GM03348 (cell line): ENCODE results near the gene GSE1.

ENCODE experiments used
- DNase-seq: peaks from one replicate; pipeline ENCODE4 v3.0.0; 2012; ENCODE audit warnings: low spot score

The GSE1 gene

GRCh38 chr16:85649411-85650134 lies 36.5 kb downstream of the GSE1 start:
- DNase-seq, result no peak

DNA sequence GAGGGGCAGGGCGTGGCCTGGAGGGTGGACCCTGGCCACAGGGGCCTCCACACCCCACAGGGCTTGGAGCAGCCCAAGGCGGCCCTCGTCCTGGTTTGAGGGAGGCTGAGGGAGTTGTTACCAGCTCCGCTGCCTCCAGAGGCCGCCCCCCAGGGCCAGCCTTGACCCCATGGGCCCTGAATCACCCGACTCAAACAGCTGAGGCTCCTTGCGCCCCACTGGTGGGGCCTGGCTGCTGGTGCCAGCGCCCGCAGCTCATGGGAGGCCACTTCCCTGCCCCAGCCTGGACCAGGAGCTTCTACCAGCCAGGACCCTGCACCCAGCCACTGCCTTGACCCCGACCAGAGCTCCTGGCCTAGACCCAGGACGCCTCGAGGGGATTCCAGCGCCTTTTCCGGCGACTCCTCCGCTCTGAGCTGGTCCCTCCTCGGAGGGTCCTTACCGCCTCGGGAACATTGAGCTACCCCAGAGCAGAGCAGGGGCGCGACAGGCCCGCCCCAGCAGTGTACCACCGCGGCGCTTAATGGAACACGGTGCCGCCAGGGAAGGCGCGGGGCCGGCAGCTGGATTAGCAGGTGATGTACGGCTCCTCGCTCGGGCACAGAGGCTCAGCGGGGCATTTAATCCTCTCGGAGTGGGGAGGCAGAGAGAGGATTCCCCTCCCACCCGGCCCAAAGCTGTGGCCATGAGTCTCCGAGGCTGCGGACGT lies 37.2 kb downstream of the GSE1 start:
- DNase-seq, result no peak

DNA sequence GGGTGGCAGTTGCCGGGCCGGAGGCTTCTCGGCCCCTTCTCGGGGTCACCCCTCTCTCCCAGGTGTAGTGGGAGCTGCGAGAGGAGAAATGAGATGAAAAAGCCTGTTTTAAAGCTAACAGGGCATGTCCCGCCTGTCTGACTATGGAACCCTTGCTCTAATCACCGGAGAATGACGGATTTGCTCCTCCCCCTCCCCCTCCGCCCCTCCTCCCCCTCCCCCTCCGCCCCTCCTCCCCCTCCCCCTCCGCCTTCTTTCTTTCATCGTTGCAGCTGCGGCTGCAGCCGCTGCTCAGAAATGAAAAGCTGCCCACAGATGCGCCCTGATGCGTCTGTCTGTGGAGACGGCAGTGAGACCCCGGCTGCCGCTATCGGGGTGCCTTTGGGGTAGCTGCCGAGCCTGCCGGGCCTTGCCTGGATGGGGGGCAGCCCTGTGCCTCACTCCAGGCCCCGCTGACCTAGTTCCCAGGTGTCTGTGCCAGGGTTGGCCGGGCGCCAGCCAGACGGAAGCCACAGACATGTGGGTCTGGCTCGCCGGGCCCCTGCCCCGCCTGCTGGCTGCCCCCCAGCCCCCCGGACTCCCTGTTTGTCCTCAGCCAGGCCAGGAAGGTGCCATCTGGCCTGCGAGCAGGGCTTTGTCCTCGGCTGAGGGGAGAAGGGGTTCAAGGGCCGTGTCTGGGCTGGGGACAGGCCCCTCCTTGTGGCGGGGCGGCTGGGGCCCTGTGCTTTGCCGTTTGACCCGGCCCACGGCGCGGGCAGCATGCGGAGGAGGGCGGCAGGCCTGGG lies 37.9 kb downstream of the GSE1 start:
- no peak for DNase-seq

DNA sequence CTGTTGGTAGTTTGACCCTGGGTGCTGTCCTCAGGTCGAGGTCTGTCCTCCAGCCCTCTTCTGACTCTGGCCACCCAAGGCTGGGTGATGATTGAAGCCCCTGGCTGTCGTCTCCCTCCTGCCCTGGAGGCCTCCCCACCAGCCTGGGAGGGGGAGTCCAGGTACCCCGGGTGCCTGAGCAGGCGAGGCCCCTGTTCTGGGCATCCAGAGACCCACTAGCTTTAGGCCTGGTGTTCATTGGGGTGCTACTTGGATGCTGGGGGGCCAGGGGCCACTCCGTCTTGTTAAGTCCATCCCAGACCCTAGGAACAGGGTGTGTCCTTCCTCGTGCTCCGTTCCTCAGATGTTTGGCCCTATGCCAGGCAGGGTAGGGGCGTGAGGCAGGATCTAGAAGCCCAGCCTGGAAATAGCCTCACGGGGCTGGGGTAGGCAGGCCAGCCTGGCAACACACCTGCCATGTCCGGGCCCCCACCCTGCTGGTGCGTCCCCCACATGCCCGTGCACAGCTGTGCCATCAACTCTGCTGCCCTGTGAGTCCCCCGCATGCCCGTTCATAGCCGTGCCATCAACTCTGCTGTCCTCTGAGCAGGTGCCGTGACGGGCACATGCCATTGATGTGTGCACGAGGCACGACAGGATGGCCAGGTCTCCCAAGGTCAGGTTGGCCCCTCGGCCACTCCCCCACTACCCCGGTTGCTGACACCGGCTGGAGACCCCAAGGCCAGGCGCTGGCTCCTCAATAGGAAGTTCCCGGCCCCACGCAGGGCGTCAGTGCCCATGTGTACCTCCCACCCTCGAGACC lies 38.7 kb downstream of the GSE1 start:
- DNase-seq, result no peak

- peak; percentile 79 for DNase-seq
These were observed 39.5 kb downstream of the GSE1 start for GRCh38 chr16:85652431-85653221.

GRCh38 chr16:85653290-85653891 lies 40.3 kb downstream of the GSE1 start:
- DNase-seq, result no peak

GRCh38 chr16:85654251-85655095 lies 41.4 kb downstream of the GSE1 start:
- no peak for DNase-seq

GRCh38 chr16:85655216-85656129 lies 42.4 kb downstream of the GSE1 start:
- DNase-seq, result no peak

GRCh38 chr16:85656351-85657266 lies 43.5 kb downstream of the GSE1 start:
- DNase-seq, result no peak

DNA sequence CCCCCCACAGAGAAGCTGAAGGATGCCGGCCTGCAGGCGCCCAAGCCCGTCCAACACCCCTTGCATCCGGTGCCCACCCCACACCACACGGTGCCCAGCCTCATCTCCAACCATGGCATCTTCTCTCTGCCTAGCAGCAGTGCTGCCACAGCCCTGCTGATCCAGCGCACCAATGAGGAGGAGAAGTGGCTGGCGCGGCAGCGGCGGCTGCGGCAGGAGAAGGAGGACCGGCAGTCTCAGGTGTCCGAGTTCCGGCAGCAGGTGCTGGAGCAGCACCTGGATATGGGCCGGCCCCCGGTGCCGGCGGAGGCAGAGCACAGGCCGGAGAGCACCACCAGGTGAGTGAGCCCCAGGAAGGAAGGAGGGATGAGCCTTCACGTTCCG lies 44.1 kb downstream of the GSE1 start:
- no peak for DNase-seq

DNA sequence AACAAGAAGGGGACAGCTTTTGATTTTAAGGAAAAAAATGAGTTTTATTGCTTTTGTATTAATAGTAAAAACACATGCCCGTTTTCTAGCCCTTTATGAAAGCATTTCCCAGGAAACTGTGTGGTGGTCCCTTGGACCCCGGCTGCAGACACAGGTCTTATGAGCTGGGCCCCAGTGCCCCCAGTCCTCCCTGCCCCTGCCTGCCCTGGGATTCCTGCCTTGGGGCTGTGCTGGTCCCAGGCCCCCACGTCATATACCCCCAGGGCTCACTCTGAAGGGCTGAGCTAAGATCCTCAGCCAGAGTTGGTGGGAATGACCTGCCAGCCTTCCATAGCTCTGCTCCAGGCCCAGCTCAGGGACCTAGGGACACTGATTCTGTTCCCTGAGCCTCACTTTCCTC lies 44.9 kb downstream of the GSE1 start:
- no peak for DNase-seq

GRCh38 chr16:85658504-85659326 lies 45.6 kb downstream of the GSE1 start:
- no peak for DNase-seq

DNA sequence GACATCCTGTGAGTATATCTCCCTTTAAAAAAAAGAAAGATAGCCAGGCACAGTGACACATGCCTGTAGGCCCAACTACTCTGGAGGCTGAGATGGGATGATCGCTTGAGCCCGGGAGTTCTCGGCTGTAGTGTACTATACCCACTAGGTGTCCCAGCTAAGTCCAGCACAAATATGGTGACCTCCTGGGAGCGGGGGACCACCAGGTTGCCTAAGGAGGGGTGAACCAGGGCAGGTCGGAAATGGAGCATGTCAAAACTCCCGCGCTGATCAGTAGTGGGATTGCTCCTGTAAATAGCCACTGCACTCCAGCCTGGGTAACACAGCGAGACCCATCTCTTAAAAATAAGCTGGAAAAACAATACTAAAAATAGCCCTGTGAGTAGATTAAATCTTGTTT lies 46.2 kb downstream of the GSE1 start:
- no peak for DNase-seq

DNA sequence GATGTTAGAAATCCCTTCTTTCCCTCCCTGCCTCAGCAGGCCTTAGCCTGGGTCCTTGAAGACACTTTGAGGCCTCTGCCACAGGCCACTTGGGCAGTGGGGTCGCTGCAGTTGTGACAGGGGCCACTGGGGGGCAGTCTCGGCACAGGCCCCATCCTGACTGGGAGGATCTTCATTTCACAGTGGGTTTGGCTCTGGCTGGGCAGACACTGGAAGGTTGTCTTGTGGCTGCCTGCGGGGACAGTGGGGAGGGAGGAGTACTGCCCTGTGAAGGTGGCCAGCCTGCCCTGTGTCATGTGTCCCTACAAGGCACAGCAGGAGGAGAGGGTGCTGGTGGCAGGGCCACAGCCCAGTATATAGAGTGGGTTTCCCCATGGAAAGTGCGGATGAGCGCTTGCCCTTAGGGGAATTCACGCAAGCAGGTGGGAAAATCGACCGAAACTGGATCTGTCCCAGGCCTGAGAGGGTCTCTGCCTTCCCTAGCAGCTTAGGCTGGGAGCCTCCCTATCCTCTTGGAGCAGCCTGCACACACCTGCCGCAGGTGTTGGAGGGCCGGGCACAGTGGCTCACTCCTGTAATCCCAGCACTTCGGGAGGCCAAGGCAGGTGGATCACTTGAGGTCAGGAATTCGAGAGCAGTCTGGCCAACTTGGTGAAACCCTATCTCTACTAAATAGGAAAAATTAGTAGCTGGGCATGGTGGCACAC lies 46.8 kb downstream of the GSE1 start:
- DNase-seq, result peak; percentile 90

- no peak for DNase-seq
These were observed 48.0 kb downstream of the GSE1 start for GRCh38 chr16:85660843-85661739.
